ENCODE data around the gene PIP5K1A. TPM values are rescaled to one million over a fixed set of nuclear protein-coding genes. Genes with fewer than 3 reads are reported as not detected.

The PIP5K1A gene
- polyA plus RNA-seq, 1 of the 3 experiments (the other 2 are of a cell fraction) = 66.0 TPM

DNA sequence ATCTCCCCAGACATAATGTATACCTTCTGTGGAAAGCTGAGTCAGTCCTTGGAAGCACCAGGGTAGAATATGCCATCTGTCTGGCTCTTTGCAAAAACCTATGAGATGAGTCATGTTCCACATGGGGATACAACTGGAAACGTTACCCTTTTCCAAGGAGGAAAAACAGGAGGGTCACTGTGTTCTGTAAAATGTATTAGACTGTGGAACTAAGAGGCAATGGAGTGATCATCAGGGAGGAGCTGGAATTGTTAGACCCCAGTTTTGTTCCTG, 40.1 kb downstream of the PIP5K1A start (continued):
- TF ChIP-seq GATA2 (CRISPR knock-in tag; IDR thresholded peaks at IDR 0.05) = no peak
- TF ChIP-seq TAF1 (IDR thresholded peaks at IDR 0.05; ENCODE audit: borderline replicate concordance, low read depth, low read length) = no peak
- TF ChIP-seq, protein P1, sequence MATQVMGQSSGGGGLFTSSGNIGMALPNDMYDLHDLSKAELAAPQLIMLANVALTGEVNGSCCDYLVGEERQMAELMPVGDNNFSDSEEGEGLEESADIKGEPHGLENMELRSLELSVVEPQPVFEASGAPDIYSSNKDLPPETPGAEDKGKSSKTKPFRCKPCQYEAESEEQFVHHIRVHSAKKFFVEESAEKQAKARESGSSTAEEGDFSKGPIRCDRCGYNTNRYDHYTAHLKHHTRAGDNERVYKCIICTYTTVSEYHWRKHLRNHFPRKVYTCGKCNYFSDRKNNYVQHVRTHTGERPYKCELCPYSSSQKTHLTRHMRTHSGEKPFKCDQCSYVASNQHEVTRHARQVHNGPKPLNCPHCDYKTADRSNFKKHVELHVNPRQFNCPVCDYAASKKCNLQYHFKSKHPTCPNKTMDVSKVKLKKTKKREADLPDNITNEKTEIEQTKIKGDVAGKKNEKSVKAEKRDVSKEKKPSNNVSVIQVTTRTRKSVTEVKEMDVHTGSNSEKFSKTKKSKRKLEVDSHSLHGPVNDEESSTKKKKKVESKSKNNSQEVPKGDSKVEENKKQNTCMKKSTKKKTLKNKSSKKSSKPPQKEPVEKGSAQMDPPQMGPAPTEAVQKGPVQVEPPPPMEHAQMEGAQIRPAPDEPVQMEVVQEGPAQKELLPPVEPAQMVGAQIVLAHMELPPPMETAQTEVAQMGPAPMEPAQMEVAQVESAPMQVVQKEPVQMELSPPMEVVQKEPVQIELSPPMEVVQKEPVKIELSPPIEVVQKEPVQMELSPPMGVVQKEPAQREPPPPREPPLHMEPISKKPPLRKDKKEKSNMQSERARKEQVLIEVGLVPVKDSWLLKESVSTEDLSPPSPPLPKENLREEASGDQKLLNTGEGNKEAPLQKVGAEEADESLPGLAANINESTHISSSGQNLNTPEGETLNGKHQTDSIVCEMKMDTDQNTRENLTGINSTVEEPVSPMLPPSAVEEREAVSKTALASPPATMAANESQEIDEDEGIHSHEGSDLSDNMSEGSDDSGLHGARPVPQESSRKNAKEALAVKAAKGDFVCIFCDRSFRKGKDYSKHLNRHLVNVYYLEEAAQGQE (IDR thresholded peaks at IDR 0.05; ENCODE audit: low read depth, low read length) = no peak
- no peak for TF ChIP-seq YY1 (IDR thresholded peaks at IDR 0.05; ENCODE audit: low read depth)
- peak; percentile 87 for TF ChIP-seq JUND (IDR thresholded peaks at IDR 0.05)
- TF ChIP-seq, protein P2, sequence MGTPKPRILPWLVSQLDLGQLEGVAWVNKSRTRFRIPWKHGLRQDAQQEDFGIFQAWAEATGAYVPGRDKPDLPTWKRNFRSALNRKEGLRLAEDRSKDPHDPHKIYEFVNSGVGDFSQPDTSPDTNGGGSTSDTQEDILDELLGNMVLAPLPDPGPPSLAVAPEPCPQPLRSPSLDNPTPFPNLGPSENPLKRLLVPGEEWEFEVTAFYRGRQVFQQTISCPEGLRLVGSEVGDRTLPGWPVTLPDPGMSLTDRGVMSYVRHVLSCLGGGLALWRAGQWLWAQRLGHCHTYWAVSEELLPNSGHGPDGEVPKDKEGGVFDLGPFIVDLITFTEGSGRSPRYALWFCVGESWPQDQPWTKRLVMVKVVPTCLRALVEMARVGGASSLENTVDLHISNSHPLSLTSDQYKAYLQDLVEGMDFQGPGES (IDR thresholded peaks at IDR 0.05; ENCODE audit: low read depth, low read length) = no peak
- no peak for TF ChIP-seq SMC3 (IDR thresholded peaks at IDR 0.05; ENCODE audit: low read depth, low read length)
- no peak for TF ChIP-seq FOXM1 (IDR thresholded peaks at IDR 0.05; ENCODE audit: low read depth)
- TF ChIP-seq NRF1 (IDR thresholded peaks at IDR 0.05; ENCODE audit: low read depth, low read length) = no peak
- TF ChIP-seq FOXJ3 (CRISPR knock-in tag; IDR thresholded peaks at IDR 0.05) = no peak
- TF ChIP-seq ELF1 (IDR thresholded peaks at IDR 0.05) = no peak
- TF ChIP-seq RAD21 (IDR thresholded peaks at IDR 0.05; ENCODE audit: low read length) = no peak
- TF ChIP-seq EZH2phosphoT487 (IDR thresholded peaks at IDR 0.05; ENCODE audit: borderline replicate concordance, low read depth) = no peak
- peak in 1 of 2 experiments; percentile 53; a peak in 1 of 4 replicates for TF ChIP-seq EP300 (IDR thresholded peaks at IDR 0.05; ENCODE audit: borderline replicate concordance in 1 of 2, low read depth in 1 of 2, low read length in 1 of 2)
- TF ChIP-seq MEF2A (IDR thresholded peaks at IDR 0.05; ENCODE audit: borderline replicate concordance, low read depth) = no peak
- TF ChIP-seq, protein P3, sequence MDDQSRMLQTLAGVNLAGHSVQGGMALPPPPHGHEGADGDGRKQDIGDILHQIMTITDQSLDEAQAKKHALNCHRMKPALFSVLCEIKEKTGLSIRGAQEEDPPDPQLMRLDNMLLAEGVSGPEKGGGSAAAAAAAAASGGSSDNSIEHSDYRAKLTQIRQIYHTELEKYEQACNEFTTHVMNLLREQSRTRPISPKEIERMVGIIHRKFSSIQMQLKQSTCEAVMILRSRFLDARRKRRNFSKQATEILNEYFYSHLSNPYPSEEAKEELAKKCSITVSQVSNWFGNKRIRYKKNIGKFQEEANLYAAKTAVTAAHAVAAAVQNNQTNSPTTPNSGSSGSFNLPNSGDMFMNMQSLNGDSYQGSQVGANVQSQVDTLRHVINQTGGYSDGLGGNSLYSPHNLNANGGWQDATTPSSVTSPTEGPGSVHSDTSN (IDR thresholded peaks at IDR 0.05) = peak; percentile 37
- no peak for TF ChIP-seq RFX5 (IDR thresholded peaks at IDR 0.05; ENCODE audit: low read length)
- TF ChIP-seq SIN3A (IDR thresholded peaks at IDR 0.05; ENCODE audit: borderline replicate concordance, low read depth, low read length) = no peak
- TF ChIP-seq, protein P4, sequence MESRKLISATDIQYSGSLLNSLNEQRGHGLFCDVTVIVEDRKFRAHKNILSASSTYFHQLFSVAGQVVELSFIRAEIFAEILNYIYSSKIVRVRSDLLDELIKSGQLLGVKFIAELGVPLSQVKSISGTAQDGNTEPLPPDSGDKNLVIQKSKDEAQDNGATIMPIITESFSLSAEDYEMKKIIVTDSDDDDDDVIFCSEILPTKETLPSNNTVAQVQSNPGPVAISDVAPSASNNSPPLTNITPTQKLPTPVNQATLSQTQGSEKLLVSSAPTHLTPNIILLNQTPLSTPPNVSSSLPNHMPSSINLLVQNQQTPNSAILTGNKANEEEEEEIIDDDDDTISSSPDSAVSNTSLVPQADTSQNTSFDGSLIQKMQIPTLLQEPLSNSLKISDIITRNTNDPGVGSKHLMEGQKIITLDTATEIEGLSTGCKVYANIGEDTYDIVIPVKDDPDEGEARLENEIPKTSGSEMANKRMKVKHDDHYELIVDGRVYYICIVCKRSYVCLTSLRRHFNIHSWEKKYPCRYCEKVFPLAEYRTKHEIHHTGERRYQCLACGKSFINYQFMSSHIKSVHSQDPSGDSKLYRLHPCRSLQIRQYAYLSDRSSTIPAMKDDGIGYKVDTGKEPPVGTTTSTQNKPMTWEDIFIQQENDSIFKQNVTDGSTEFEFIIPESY (IDR thresholded peaks at IDR 0.05; ENCODE audit: borderline replicate concordance, low read depth) = no peak
- peak; percentile 96 for TF ChIP-seq TCF12 (IDR thresholded peaks at IDR 0.05)
- no peak for TF ChIP-seq RCOR1 (IDR thresholded peaks at IDR 0.05; ENCODE audit: low read length)
- no peak for TF ChIP-seq MXI1 (IDR thresholded peaks at IDR 0.05; ENCODE audit: low read depth, low read length)
- 0 out of 2 replicates have a peak, but pooled peaks have one; percentile 41 for TF ChIP-seq TEAD4 (IDR thresholded peaks at IDR 0.05; ENCODE audit: borderline replicate concordance, insufficient read depth)

Data from SK-N-SH (cell line).